HepG2 (cell line): ENCODE results near the gene FKBP1B. TPM values are rescaled to one million over a fixed set of nuclear protein-coding genes. Genes with fewer than 3 reads are reported as not detected.

Experiments used
- ARNT2 ChIP-seq: sonication (generic); formaldehyde crosslinking; IDR thresholded peaks from 2 replicates; pipeline ENCODE4 v1.8.0; 2022; ENCODE audit warnings: mild to moderate bottlenecking, low read depth, missing genetic modification reagents, moderate library complexity
- ATAD3A ChIP-seq: sonication (generic); formaldehyde crosslinking; IDR thresholded peaks from 2 replicates; pipeline ENCODE4 v1.4.0; 2020; ENCODE audit warnings: missing genetic modification reagents
- BHLHE40 ChIP-seq: IDR thresholded peaks from 2 replicates; pipeline ENCODE4 v1.6.1; 2011; ENCODE audit warnings: low read length, improper control_type of control experiment
- BRCA1 ChIP-seq: sonication (generic); formaldehyde crosslinking; IDR thresholded peaks from 2 replicates; pipeline ENCODE4 v1.4.0; 2020; ENCODE audit warnings: missing genetic modification reagents
- EEA1 ChIP-seq: sonication (generic); formaldehyde crosslinking; IDR thresholded peaks from 2 replicates; pipeline ENCODE4 v1.5.1; 2020; ENCODE audit warnings: mild to moderate bottlenecking, missing genetic modification reagents, borderline replicate concordance
- GLMP ChIP-seq: sonication (generic); formaldehyde crosslinking; IDR thresholded peaks from 2 replicates; pipeline ENCODE4 v1.9.0; 2021; ENCODE audit warnings: missing genetic modification reagents, mild to moderate bottlenecking, borderline replicate concordance
- HOMEZ ChIP-seq: IDR thresholded peaks from 2 replicates; pipeline ENCODE4 v1.6.1; 2016; ENCODE audit warnings: low read depth
- KLF12 ChIP-seq: sonication (generic); formaldehyde crosslinking; IDR thresholded peaks from 2 replicates; pipeline ENCODE4 v1.4.0; 2020; ENCODE audit warnings: missing genetic modification reagents, borderline replicate concordance
- MYPOP ChIP-seq: sonication (generic); formaldehyde crosslinking; IDR thresholded peaks from 2 replicates; pipeline ENCODE4 v1.8.1; 2023; ENCODE audit warnings: mild to moderate bottlenecking, moderate library complexity, missing genetic modification reagents
- NCOA5 ChIP-seq: sonication (generic); formaldehyde crosslinking; IDR thresholded peaks from 2 replicates; pipeline ENCODE4 v1.4.0; 2020; ENCODE audit warnings: missing genetic modification reagents
- U2AF1 ChIP-seq: fragments of 200-400 bp; formaldehyde crosslinking; optimal IDR thresholded peaks from 2 replicates; pipeline ENCODE3; 2017; ENCODE audit warnings: mild to moderate bottlenecking, low read depth, low read length
- ZFP41 ChIP-seq: sonication (generic); formaldehyde crosslinking; IDR thresholded peaks from 2 replicates; pipeline ENCODE4 v1.4.0; 2020; ENCODE audit warnings: mild to moderate bottlenecking, missing genetic modification reagents, borderline replicate concordance
- ZNF124 ChIP-seq: sonication (generic); formaldehyde crosslinking; IDR thresholded peaks from 2 replicates; pipeline ENCODE4 v1.4.0; 2020; ENCODE audit warnings: missing genetic modification reagents
- ZNF180 ChIP-seq: sonication (generic); formaldehyde crosslinking; IDR thresholded peaks from 2 replicates; pipeline ENCODE4 v1.4.0; 2020; ENCODE audit warnings: low read depth, missing genetic modification reagents, borderline replicate concordance
- ZNF24 ChIP-seq: fragments of 450-650 bp; IDR thresholded peaks from 2 replicates; pipeline ENCODE4 v1.6.1; 2017; ENCODE audit warnings: antibody characterized with exemption, mild to moderate bottlenecking
- ZNF30 ChIP-seq: sonication (generic); formaldehyde crosslinking; IDR thresholded peaks from 2 replicates; pipeline ENCODE4 v1.5.0; 2020; ENCODE audit warnings: mild to moderate bottlenecking, missing genetic modification reagents
- ZNF549 ChIP-seq: sonication (generic); formaldehyde crosslinking; IDR thresholded peaks from 2 replicates; pipeline ENCODE4 v1.5.0; 2020; ENCODE audit warnings: missing genetic modification reagents
- ZNF563 ChIP-seq: sonication (generic); formaldehyde crosslinking; IDR thresholded peaks from 2 replicates; pipeline ENCODE4 v1.8.0; 2022; ENCODE audit warnings: mild to moderate bottlenecking, moderate library complexity, missing genetic modification reagents
- ZNF644 ChIP-seq: IDR thresholded peaks from 2 replicates; pipeline ENCODE4 v1.6.1; 2016; ENCODE audit warnings: low read depth
- polyA plus RNA-seq, 8 experiments: library from polyadenylated mRNA; depleted of rRNA in 3 of 8; stranded (reverse) in 7 of 8; unstranded in 1 of 8; fragments of >200 nt; fragmentation: Illumina TruSeq in 4 of 8; extraction: Trizol in 4 of 8; gene quantifications; 2 replicates each; pipeline versions ENCODE4 v1.2.1 to v1.2.3, GENCODE V29; 2011 to 2016; ENCODE audit warnings: low read depth in 4 of 8, missing spikeins in 1 of 8, mixed read lengths in 1 of 8; ENCODE audit not compliant: insufficient read depth in 1 of 8
- total RNA-seq, 5 experiments: library from RNA; depleted of rRNA; stranded (reverse); fragments of >200 nt; fragmentation: Illumina TruSeq; extraction: Trizol; gene quantifications; 2 replicates each; pipeline ENCODE4 v1.2.3, GENCODE V29; 2016; ENCODE audit warnings: low read depth in 1 of 5
- TF ChIP-seq, protein P1 (sequence below), 2 experiments: sonication (generic) in 1 of 2; formaldehyde crosslinking in 1 of 2; IDR thresholded peaks; 2 replicates each; pipeline versions ENCODE4 v1.4.0 to v1.6.1; 2016 to 2020; ENCODE audit warnings: borderline replicate concordance in 1 of 2, low read depth in 1 of 2, mild to moderate bottlenecking in 1 of 2, missing genetic modification reagents in 1 of 2

FKBP1B gene
- total and polyA plus RNA-seq, 2 of the 13 experiments (the other 11 are each of a cell fraction or from before 2014, with no cell fraction given) = 35.2 to 96.3 TPM

DNA sequence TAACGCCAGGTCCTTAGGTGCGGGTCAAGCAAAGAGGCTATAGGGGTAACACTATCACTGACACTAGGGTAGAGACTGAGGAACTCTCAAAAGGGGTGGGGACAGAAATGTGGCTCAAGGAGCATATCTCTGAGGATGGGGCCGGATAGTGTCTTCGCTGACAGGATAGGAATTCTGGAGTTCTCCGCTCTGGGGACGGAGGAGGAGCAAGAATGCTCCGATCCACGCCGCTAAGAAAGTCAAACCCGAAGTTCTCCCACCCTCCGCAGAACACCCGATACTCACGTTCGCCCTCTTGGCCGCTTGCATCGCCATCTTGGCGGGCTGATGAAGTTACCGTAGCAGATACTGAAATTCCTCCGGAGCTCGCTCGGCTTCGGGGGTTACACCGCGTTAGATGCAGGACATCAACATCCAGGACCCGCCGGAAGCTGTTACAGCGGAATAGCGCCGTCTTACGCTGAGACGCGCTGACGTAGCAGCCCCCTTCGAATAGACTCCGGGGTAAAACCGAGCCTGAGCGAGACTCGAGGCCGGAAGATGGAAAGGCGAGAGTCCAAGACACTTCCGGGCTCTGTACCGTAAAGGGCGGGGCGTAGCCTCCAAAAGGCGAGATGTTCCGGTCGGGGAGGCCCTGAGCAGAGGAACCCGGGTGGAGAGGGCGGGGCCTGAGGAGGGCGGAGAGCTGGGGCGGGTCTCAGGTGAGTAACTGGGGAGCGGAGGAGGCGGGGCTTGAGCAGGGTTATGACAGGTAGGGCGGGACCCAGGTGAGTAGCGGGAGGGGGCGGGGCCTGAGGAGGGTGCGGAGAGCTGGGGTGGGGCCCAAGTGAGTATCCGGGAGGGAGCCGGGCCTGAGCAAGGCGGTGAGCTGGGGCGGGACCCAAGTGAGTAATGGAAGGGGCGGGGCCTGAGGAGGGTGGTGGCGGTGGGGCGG lies 26.6 kb downstream of the FKBP1B start, which contains the start of gene SF3B6 (continued):
- TF ChIP-seq, protein P1, sequence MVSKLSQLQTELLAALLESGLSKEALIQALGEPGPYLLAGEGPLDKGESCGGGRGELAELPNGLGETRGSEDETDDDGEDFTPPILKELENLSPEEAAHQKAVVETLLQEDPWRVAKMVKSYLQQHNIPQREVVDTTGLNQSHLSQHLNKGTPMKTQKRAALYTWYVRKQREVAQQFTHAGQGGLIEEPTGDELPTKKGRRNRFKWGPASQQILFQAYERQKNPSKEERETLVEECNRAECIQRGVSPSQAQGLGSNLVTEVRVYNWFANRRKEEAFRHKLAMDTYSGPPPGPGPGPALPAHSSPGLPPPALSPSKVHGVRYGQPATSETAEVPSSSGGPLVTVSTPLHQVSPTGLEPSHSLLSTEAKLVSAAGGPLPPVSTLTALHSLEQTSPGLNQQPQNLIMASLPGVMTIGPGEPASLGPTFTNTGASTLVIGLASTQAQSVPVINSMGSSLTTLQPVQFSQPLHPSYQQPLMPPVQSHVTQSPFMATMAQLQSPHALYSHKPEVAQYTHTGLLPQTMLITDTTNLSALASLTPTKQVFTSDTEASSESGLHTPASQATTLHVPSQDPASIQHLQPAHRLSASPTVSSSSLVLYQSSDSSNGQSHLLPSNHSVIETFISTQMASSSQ (IDR thresholded peaks at IDR 0.05; ENCODE audit: low read depth) = peak; percentile 78
- TF ChIP-seq, protein P1 (CRISPR knock-in tag; IDR thresholded peaks at IDR 0.05; ENCODE audit: borderline replicate concordance) = peak; percentile 93; the same call in 1 of the 2 replicates
- TF ChIP-seq ZNF563 (CRISPR knock-in tag) = peak; percentile 83
- no peak for TF ChIP-seq GLMP (CRISPR knock-in tag)
- peak; percentile 97; the same call in 1 of the 2 replicates for TF ChIP-seq ARNT2
- TF ChIP-seq ZNF644 (CRISPR knock-in tag) = no peak
- TF ChIP-seq EEA1 (CRISPR knock-in tag) = no peak
- TF ChIP-seq KLF12 (CRISPR knock-in tag) = peak; percentile 98; the same call in 1 of the 2 replicates
- TF ChIP-seq ZNF24 = peak; percentile 79; the same call in 1 of the 2 replicates
- TF ChIP-seq MYPOP = peak; percentile 87
- no peak for TF ChIP-seq ZNF180 (CRISPR knock-in tag)
- TF ChIP-seq BRCA1 (CRISPR knock-in tag) = peak; percentile 85
- no peak for TF ChIP-seq ZNF30 (CRISPR knock-in tag)
- TF ChIP-seq ZNF124 = peak; percentile 88; the same call in 1 of the 2 replicates
- no peak for TF ChIP-seq BHLHE40
- no peak for TF ChIP-seq ZFP41 (CRISPR knock-in tag)
- peak; percentile 97 for TF ChIP-seq U2AF1
- TF ChIP-seq HOMEZ = peak; percentile 62; the same call in 1 of the 2 replicates
- no peak for TF ChIP-seq ZNF549
- peak; percentile 69; the same call in 1 of the 2 replicates for TF ChIP-seq NCOA5
- peak; percentile 20; the same call in 1 of the 2 replicates for TF ChIP-seq ATAD3A (CRISPR knock-in tag)
